K562 (cell line): Measurements from ENCODE around the gene ULBP1. TPM values are rescaled to one million over a fixed set of nuclear protein-coding genes. Genes with fewer than 3 reads are reported as not detected.

ENCODE experiments used
- CHD7 ChIP-seq: fragments of 200-600 bp; sonication (generic); IDR thresholded peaks from one replicate; pipeline ENCODE4 v1.6.1; 2012; ENCODE audit warnings: mild to moderate bottlenecking, low read depth, low read length, inconsistent platforms
- DLX4 ChIP-seq: fragments of 250-450 bp; sonication (Bioruptor Pico); IDR thresholded peaks from 2 replicates; pipeline ENCODE4 v1.6.1; 2021; ENCODE audit warnings: mild to moderate bottlenecking
- NCOA1 ChIP-seq: fragments of 450-650 bp; IDR thresholded peaks from 2 replicates; pipeline ENCODE4 v1.6.1; 2016; ENCODE audit warnings: low read depth
- NR2F6 ChIP-seq: fragments of 450-650 bp; formaldehyde crosslinking; IDR thresholded peaks from 2 replicates; pipeline ENCODE4 v1.4.0; 2020; ENCODE audit warnings: mild to moderate bottlenecking
- RBBP5 ChIP-seq: fragments of 200-600 bp; sonication (generic); IDR thresholded peaks from 2 replicates; pipeline ENCODE4 v1.6.1; 2012; ENCODE audit warnings: borderline replicate concordance, mild to moderate bottlenecking, low read length, control low read depth, inconsistent platforms; ENCODE audit not compliant: insufficient read depth, poor library complexity, severe bottlenecking
- RFX1 ChIP-seq: fragments of 450-650 bp; IDR thresholded peaks from 2 replicates; pipeline ENCODE4 v1.6.1; 2016; ENCODE audit warnings: mild to moderate bottlenecking, moderate library complexity
- RHOXF2B ChIP-seq: fragments of 250-450 bp; sonication (Bioruptor Pico); conservative IDR thresholded peaks from 2 replicates; pipeline ENCODE4 v1.5.1; 2021
- ZNF444 ChIP-seq: fragments of 250-450 bp; sonication (Bioruptor Pico); IDR thresholded peaks from 2 replicates; pipeline ENCODE4 v1.4.0; 2020; ENCODE audit warnings: mild to moderate bottlenecking, moderate library complexity
- polyA plus RNA-seq, 8 experiments: library from polyadenylated mRNA; depleted of rRNA in 4 of 8; stranded (reverse) in 5 of 8; unstranded in 3 of 8; fragments of >200 nt; fragmentation: Nextera tagmentation in 2 of 8; fragmentation: Illumina TruSeq in 1 of 8; extraction: Ambion mirVana in 2 of 8; extraction: Trizol in 1 of 8; gene quantifications; 2 replicates each; pipeline versions ENCODE4 v1.2.1 to v1.2.3, GENCODE V29; 2011 to 2014; ENCODE audit warnings: inconsistent platforms in 1 of 8, missing spikeins in 1 of 8
- total RNA-seq, 7 experiments: library from RNA; depleted of rRNA in 6 of 7; stranded (reverse); fragments of >200 nt in 6 of 7; fragmentation: Illumina TruSeq in 2 of 7; extraction: Trizol in 2 of 7; gene quantifications; 2 replicates each; pipeline versions ENCODE4 v1.2.1 to v1.2.3, GENCODE V29; 2011 to 2021; ENCODE audit warnings: low replicate concordance in 1 of 7
- TF ChIP-seq, protein P1 (sequence below): fragments of 250-450 bp; sonication (Bioruptor Pico); IDR thresholded peaks from 2 replicates; pipeline ENCODE4 v1.8.0; 2021; ENCODE audit warnings: borderline replicate concordance, mild to moderate bottlenecking, moderate library complexity; ENCODE audit not compliant: poor library complexity, severe bottlenecking
- TF ChIP-seq, protein P2 (sequence below): sonication (generic); formaldehyde crosslinking; IDR thresholded peaks from 2 replicates; pipeline ENCODE4 v1.8.0; 2022; ENCODE audit warnings: missing genetic modification reagents, mild to moderate bottlenecking, borderline replicate concordance
- TF ChIP-seq, protein P3 (sequence below), 2 experiments: fragments of 450-650 bp in 1 of 2; sonication (generic) in 1 of 2; formaldehyde crosslinking in 1 of 2; IDR thresholded peaks in 1 of 2; conservative IDR thresholded peaks in 1 of 2; 2 replicates each; pipeline versions ENCODE4 v1.6.1 to v1.8.1; 2016 to 2023; ENCODE audit warnings: mild to moderate bottlenecking in 2 of 2, moderate library complexity in 2 of 2, inconsistent platforms in 1 of 2, missing genetic modification reagents in 1 of 2

Gene ULBP1
- total and polyA plus RNA-seq, 9 of the 15 experiments (the other 6 are each of a cell fraction or from before 2014, with no cell fraction given), result 0.33 to 6.0 (median 2.5) TPM

GRCh38 chr6:149963212-149963461, 606 bp upstream of the ULBP1 start (continued):
- no peak for TF ChIP-seq CHD7
- TF ChIP-seq, protein P1, sequence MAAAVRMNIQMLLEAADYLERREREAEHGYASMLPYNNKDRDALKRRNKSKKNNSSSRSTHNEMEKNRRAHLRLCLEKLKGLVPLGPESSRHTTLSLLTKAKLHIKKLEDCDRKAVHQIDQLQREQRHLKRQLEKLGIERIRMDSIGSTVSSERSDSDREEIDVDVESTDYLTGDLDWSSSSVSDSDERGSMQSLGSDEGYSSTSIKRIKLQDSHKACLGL, result no peak
- no peak for TF ChIP-seq ZNF444 (CRISPR knock-in tag)
- TF ChIP-seq RBBP5, result no peak
- peak; percentile 75 for TF ChIP-seq RFX1
- no peak for TF ChIP-seq NR2F6
- no peak for TF ChIP-seq DLX4
- no peak for TF ChIP-seq RHOXF2B (CRISPR knock-in tag)
- TF ChIP-seq, protein P2, sequence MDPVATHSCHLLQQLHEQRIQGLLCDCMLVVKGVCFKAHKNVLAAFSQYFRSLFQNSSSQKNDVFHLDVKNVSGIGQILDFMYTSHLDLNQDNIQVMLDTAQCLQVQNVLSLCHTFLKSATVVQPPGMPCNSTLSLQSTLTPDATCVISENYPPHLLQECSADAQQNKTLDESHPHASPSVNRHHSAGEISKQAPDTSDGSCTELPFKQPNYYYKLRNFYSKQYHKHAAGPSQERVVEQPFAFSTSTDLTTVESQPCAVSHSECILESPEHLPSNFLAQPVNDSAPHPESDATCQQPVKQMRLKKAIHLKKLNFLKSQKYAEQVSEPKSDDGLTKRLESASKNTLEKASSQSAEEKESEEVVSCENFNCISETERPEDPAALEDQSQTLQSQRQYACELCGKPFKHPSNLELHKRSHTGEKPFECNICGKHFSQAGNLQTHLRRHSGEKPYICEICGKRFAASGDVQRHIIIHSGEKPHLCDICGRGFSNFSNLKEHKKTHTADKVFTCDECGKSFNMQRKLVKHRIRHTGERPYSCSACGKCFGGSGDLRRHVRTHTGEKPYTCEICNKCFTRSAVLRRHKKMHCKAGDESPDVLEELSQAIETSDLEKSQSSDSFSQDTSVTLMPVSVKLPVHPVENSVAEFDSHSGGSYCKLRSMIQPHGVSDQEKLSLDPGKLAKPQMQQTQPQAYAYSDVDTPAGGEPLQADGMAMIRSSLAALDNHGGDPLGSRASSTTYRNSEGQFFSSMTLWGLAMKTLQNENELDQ, result no peak
- no peak for TF ChIP-seq NCOA1
- TF ChIP-seq, protein P3, sequence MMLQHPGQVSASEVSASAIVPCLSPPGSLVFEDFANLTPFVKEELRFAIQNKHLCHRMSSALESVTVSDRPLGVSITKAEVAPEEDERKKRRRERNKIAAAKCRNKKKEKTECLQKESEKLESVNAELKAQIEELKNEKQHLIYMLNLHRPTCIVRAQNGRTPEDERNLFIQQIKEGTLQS (IDR thresholded peaks at IDR 0.05), result no peak
- TF ChIP-seq, protein P3 (CRISPR knock-in tag; conservative IDR thresholded peaks at IDR 0.05), result no peak
